Nephron (organoid): ENCODE measurements around the gene GPR160.

Source experiments
- H3K27ac Mint-ChIP-seq, 3 experiments: 2 replicates each; pipeline ENCODE4 v1.8.0; 2020; ENCODE audit warnings: mixed read lengths in 3 of 3, mild to moderate bottlenecking in 2 of 3, moderate library complexity in 1 of 3
- H3K27me3 Mint-ChIP-seq: 2 replicates; pipeline ENCODE4 v1.8.0; 2021; ENCODE audit warnings: low read depth, mild to moderate bottlenecking, moderate library complexity, mixed read lengths
- H3K36me3 Mint-ChIP-seq: 2 replicates; pipeline ENCODE4 v1.8.0; 2020; ENCODE audit warnings: low read depth, mixed read lengths
- H3K4me1 Mint-ChIP-seq: 2 replicates; pipeline ENCODE4 v1.8.0; 2020; ENCODE audit warnings: mixed read lengths
- H3K4me3 Mint-ChIP-seq, 3 experiments: 2 replicates each; pipeline ENCODE4 v1.8.0; 2020; ENCODE audit warnings: mild to moderate bottlenecking in 3 of 3, mixed read lengths in 3 of 3, moderate library complexity in 2 of 3
- H3K9me3 Mint-ChIP-seq: 2 replicates; pipeline ENCODE4 v1.8.0; 2020; ENCODE audit warnings: mixed read lengths
- TF ChIP-seq, protein P1 (sequence below), 3 experiments: fragments of 200-600 bp; sonication (generic); IDR thresholded peaks; one replicate each; pipeline ENCODE4 v1.5.0; 2021; ENCODE audit warnings: antibody characterized with exemption in 3 of 3; ENCODE audit not compliant: unreplicated experiment in 3 of 3

Gene GPR160

DNA sequence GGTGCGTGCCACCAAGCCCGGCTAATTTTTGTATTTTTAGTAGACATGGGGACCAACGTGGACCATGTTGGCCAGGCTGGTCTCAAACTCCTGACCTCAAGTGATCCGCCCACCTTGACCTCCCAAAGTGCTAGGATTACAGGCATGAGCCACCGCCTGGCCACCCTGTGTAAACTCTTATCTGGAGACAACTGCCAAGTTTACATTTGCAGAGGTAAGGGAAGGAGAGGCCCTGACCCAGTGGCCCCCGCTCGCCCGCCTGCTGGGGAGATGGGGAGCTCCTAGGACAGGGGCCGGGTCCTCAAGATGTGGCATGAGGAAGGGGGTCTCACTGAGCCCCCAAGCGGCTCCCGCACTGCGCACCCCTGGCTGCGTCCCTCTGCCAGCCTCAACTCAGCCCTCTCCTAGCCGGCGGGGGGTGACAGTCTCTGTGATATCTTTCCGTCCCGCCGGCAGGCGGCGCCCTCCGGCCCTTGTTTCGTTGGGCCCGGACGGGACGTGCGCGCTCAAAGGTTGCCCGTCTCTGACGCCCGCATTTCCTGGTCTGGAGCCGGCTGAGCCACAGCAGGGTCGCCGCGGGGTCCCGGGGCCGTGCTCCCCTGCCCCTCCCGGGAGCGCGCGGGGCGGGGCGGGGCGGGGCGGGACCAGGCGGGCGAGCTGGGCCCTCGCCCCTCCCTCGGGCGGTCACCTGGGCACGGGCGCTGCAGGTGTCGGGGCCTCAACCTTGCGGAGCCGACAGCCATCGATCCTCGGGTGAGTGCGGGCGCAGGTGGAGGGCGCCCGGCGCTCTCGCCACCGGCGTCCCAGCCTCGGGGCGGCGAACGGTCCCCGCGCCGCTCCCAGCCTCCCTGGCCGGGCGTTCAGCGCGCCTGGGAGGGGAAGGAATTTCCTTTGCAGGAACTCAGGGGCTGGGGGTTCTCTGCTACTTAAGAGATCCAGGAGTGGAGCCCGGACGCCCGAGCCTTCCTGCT, at the start of gene GPR160:
TSS of gene GPR160 (plus strand) at position 533 of the 971 bp plus-strand sequence. CDS start 45,978 bp downstream, outside the sequence.
- Mint-ChIP-seq H3K36me3 (no peaks in the 10 kb centered on the region), H3K4me3 (peak within 1 kb of the TSS; percentile 85 to 87 (median 86)), H3K9me3 (no peaks in the 10 kb centered on the region), H3K27me3 (peaks cover 65% of the 10 kb centered on the region), H3K27ac (no peak within 1 kb of the TSS), H3K4me1 (peaks cover 5% of the 10 kb centered on the region)
- TF ChIP-seq, protein P1, sequence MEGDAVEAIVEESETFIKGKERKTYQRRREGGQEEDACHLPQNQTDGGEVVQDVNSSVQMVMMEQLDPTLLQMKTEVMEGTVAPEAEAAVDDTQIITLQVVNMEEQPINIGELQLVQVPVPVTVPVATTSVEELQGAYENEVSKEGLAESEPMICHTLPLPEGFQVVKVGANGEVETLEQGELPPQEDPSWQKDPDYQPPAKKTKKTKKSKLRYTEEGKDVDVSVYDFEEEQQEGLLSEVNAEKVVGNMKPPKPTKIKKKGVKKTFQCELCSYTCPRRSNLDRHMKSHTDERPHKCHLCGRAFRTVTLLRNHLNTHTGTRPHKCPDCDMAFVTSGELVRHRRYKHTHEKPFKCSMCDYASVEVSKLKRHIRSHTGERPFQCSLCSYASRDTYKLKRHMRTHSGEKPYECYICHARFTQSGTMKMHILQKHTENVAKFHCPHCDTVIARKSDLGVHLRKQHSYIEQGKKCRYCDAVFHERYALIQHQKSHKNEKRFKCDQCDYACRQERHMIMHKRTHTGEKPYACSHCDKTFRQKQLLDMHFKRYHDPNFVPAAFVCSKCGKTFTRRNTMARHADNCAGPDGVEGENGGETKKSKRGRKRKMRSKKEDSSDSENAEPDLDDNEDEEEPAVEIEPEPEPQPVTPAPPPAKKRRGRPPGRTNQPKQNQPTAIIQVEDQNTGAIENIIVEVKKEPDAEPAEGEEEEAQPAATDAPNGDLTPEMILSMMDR (IDR thresholded peaks at IDR 0.05; ENCODE audit: unreplicated experiment in 3 of 3): peak; percentile 66 to 83 (median 69)

DNA sequence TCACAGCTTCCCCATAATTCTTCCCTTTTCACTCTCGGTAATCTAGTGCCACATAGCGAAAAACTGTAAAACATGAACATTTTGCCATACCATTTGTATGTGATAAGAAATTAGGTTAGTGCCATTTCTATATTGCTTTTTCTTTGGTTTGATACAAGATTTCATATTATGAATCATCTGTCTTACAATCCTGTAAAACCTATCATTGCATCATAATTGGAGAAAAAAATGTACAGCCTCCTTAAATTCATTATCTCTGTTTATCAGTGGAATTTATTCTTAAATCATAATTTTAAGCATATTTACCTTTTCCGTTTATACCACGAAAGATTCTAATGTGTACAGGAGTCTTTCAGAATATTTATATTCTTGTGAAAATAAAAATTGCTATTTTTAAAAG, 47.4 kb upstream of the GPR160 start:
- H3K27ac Mint-ChIP-seq: no peak overlapping the region
- no peaks in the 10 kb centered on the region for H3K9me3 Mint-ChIP-seq
- no peaks in the 10 kb centered on the region for H3K27me3 Mint-ChIP-seq
- TF ChIP-seq, protein P1 (IDR thresholded peaks at IDR 0.05; ENCODE audit: unreplicated experiment in 3 of 3): no peak
- peaks cover 9% of the 10 kb centered on the region for H3K4me1 Mint-ChIP-seq
- H3K4me3 Mint-ChIP-seq: no peak overlapping the region
- peaks cover 55% of the 10 kb centered on the region for H3K36me3 Mint-ChIP-seq

DNA sequence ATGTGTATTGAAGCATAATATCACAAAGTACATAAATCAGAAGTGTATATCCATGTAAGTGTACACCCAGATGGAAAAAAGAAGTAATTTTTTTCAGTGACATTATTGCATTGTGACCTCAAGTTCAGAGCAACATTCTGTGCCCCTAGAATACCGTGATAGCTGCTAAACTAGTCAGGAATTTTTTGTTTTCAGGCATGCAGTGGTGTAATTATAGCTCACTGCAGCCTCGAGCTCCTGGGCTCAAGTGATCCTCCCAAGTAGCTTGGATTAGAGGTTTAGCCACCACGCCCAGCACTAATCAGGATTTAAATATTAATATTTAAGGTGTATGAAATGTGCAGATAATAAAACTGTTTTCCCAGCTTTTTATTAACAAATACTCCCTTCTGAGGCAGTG, 45.6 kb upstream of the GPR160 start:
- TF ChIP-seq, protein P1 (IDR thresholded peaks at IDR 0.05; ENCODE audit: unreplicated experiment in 3 of 3): no peak

GRCh38 chr3:169992781-169993180, 45.0 kb upstream of the GPR160 start:
- Mint-ChIP-seq H3K27ac (no peak overlapping the region), H3K4me1 (peaks cover 9% of the 10 kb centered on the region), H3K4me3 (no peak overlapping the region), H3K9me3 (no peaks in the 10 kb centered on the region), H3K27me3 (no peaks in the 10 kb centered on the region), H3K36me3 (peaks cover 47% of the 10 kb centered on the region)
- TF ChIP-seq, protein P1 (IDR thresholded peaks at IDR 0.05; ENCODE audit: unreplicated experiment in 3 of 3): no peak

More for the DNA sequence above, 45.6 kb upstream of the GPR160 start:
- Mint-ChIP-seq H3K36me3 (peaks cover 49% of the 10 kb centered on the region), H3K4me3 (no peak overlapping the region), H3K27ac (no peak overlapping the region), H3K4me1 (peaks cover 9% of the 10 kb centered on the region), H3K27me3 (no peaks in the 10 kb centered on the region), H3K9me3 (no peaks in the 10 kb centered on the region)

GRCh38 chr3:169993761-169994160, 44.0 kb upstream of the GPR160 start:
- no peaks in the 10 kb centered on the region for H3K27me3 Mint-ChIP-seq
- no peak overlapping the region for H3K27ac Mint-ChIP-seq
- no peaks in the 10 kb centered on the region for H3K9me3 Mint-ChIP-seq
- TF ChIP-seq, protein P1 (IDR thresholded peaks at IDR 0.05; ENCODE audit: unreplicated experiment in 3 of 3): no peak
- H3K36me3 Mint-ChIP-seq: peaks cover 41% of the 10 kb centered on the region
- H3K4me3 Mint-ChIP-seq: no peak overlapping the region
- peaks cover 9% of the 10 kb centered on the region for H3K4me1 Mint-ChIP-seq
